Stomach (tissue), 8 donors: ENCODE measurements around the gene MSL3B.

Experiments
- DNase-seq, 2 donors: peaks; one replicate each; pipeline versions ENCODE4 v3.0.0 to v3.0.0-alpha.2; 2013 to 2019
- H3K27ac ChIP-seq, 5 donors: fragments of 200-600 bp in 4 of 5; sonication (generic) in 4 of 5; one replicate each; pipeline ENCODE4 v1.5.1; 2013 to 2019; ENCODE audit warnings: mild to moderate bottlenecking in 1 of 5, moderate library complexity in 1 of 5
- H3K27me3 ChIP-seq, 3 donors: fragments of 200-600 bp; sonication (generic); one replicate each; pipeline ENCODE4 v1.5.1; 2017 to 2019; ENCODE audit warnings: mixed run types in 1 of 3
- H3K36me3 ChIP-seq, 4 donors: fragments of 200-600 bp; sonication (generic); 1 replicate in 3 of 4; 2 replicates in 1 of 4; pipeline ENCODE4 v1.5.1; 2016 to 2019
- H3K4me1 ChIP-seq, 4 donors: fragments of 200-600 bp; sonication (generic); one replicate each; pipeline ENCODE4 v1.5.1; 2016 to 2019
- H3K4me3 ChIP-seq, 4 donors: fragments of 200-600 bp; sonication (generic) in 3 of 4; one replicate each; pipeline ENCODE4 v1.5.1; 2016 to 2019; ENCODE audit warnings: mild to moderate bottlenecking in 1 of 4
- H3K9me3 ChIP-seq, 4 donors: fragments of 200-600 bp; sonication (generic); one replicate each; pipeline ENCODE4 v1.5.1; 2016 to 2019
- EP300 ChIP-seq: sonication (generic); formaldehyde crosslinking; IDR thresholded peaks from one replicate; pipeline ENCODE4 v1.6.1; 2017; ENCODE audit warnings: antibody characterized with exemption
- POLR2A ChIP-seq, 4 donors: fragments of 450-650 bp; IDR thresholded peaks; one replicate each; pipeline ENCODE4 v1.6.1; 2016; ENCODE audit warnings: antibody characterized with exemption in 4 of 4, control low read depth in 2 of 4, mild to moderate bottlenecking in 1 of 4, moderate library complexity in 1 of 4
- POLR2AphosphoS5 ChIP-seq, 3 donors: sonication (generic); formaldehyde crosslinking; IDR thresholded peaks; one replicate each; pipeline ENCODE4 v1.6.1; 2016; ENCODE audit warnings: antibody characterized with exemption in 3 of 3
- WGBS, 5 donors: extraction: QIAGEN DNeasy Blood & Tissue Kit in 3 of 5; methylation state at CpG; one replicate each; pipeline versions ENCODE4 v1.1.5 to v1.1.7; 2013 to 2018; 5-methylcytosine and 5-hydroxymethylcytosine counted together
- intact Hi-C: fragments of 100-400 bp; cut with DNase I; formaldehyde crosslinking; loops from one replicate; pipeline ENCODE4 v1.15.1; 2023; ENCODE audit warnings: low total_unique reads
- TF ChIP-seq, protein P1 (sequence below), 7 experiments: fragments of 450-650 bp in 4 of 7; fragments of 200-600 bp in 3 of 7; sonication (generic) in 3 of 7; IDR thresholded peaks; one replicate each; pipeline ENCODE4 v1.5.1; 2016 to 2019; ENCODE audit warnings: antibody characterized with exemption in 7 of 7, control low read depth in 2 of 7, mild to moderate bottlenecking in 1 of 7
- donor health status: healthy with polysubstance abuse.
- donor health status: Bipolar disorder and iron deficiency.
- donor health status: healthy.

The MSL3B gene

DNA sequence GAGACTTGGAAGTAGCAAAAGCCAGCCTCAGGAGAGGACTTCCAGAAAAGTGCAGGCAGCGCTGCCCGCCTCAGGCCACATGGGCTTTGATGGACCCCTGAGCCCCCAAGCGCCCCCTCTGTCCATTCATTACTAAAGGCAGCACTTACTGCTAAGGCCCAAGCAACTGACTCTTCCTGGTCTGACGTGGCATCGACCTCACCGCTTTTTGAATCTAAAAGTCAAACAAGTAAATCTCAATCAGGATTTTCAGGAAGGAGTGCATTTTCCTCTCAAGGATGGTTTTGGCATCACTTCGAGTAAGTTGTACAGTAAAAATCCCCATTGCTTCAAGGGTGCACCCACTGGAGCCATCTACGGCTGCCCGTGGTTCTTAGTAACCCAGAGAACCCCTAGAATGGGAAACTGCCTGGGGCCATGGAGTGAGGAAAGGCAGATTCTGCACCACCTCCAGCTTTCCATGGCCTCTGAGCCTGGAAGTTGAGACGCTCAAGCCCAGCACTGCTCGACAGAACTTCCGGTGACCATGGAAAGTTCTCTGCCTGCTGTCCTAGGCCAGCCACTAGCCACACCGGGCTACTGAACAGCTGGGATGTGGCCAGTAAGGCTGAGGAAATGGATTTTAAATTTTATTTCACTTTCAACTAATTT is 20.8 kb downstream of the MSL3B start:
- no peak for TF ChIP-seq POLR2AphosphoS5 (IDR thresholded peaks at IDR 0.05)
- TF ChIP-seq, protein P1, sequence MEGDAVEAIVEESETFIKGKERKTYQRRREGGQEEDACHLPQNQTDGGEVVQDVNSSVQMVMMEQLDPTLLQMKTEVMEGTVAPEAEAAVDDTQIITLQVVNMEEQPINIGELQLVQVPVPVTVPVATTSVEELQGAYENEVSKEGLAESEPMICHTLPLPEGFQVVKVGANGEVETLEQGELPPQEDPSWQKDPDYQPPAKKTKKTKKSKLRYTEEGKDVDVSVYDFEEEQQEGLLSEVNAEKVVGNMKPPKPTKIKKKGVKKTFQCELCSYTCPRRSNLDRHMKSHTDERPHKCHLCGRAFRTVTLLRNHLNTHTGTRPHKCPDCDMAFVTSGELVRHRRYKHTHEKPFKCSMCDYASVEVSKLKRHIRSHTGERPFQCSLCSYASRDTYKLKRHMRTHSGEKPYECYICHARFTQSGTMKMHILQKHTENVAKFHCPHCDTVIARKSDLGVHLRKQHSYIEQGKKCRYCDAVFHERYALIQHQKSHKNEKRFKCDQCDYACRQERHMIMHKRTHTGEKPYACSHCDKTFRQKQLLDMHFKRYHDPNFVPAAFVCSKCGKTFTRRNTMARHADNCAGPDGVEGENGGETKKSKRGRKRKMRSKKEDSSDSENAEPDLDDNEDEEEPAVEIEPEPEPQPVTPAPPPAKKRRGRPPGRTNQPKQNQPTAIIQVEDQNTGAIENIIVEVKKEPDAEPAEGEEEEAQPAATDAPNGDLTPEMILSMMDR (IDR thresholded peaks at IDR 0.05): no peak
- TF ChIP-seq EP300: no peak
- TF ChIP-seq POLR2A (IDR thresholded peaks at IDR 0.05): no peak
- Histone ChIP-seq H3K27me3 (peaks cover 0 to 13% (median 0%) of the 10 kb centered on the region in 3 donors), H3K36me3 (peaks cover 0 to 26% (median 0%) of the 10 kb centered on the region in 4 donors), H3K27ac (no peak overlapping the region), H3K9me3 (no peaks in the 10 kb centered on the region), H3K4me1 (peaks cover 0 to 6% (median 0%) of the 10 kb centered on the region in 4 donors), H3K4me3 (no peak overlapping the region)
- 94 to 97% (median 96%) methylated on average over 13 of the region's 13 CpGs for WGBS, 5 donors
- intact Hi-C loops: no loop called here
- peak in 1 of 2 donors; percentile 15 for DNase-seq

DNA sequence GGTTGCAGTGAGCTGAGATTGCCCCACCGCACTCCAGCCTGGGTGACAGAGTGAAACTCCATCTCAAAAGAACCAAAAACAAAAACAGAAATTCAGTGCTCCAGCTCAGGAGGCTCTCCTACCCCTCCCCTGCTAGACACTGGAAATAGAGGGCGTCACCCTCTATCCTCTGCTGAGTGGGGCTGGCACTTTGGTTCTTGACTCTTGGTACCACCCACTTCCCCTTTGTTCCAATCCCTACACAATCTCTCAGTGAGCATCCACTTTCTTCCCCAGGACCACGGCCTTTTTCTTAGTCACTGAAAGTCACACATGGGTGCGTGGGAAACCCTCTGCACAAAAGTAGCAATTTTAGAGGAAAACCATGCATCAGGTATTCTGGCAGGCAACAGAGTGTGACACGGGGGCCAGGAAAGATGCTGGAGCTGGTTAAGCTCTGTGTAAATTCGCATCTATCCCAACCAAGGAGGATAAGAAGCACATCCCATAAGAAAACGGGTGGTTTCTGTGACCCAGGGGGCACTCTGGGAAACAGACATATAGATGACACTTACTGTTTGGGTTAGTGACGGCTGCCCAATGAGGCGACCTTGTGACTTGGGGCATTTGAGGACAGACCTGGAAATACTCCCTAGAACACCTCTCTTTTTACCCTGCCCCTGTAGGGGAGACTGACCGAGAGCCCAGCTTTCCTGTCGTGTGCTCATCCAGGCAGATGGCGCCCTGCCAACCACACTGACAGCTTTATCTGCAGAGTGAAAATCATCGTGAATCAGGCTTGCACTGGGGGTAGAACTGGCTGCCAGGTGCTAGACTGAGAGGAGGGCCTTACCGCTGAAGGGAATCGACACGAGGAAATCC is 21.6 kb downstream of the MSL3B start:
- H3K27ac ChIP-seq: no peak overlapping the region
- no peak overlapping the region for H3K4me3 ChIP-seq
- intact Hi-C loops: no loop called here
- peak in 1 of 2 donors; percentile 24 for DNase-seq
- H3K36me3 ChIP-seq: peaks cover 0 to 29% (median 0%) of the 10 kb centered on the region in 4 donors
- peaks cover 0 to 7% (median 0%) of the 10 kb centered on the region in 3 donors for H3K27me3 ChIP-seq
- H3K4me1 ChIP-seq: no peaks in the 10 kb centered on the region
- TF ChIP-seq, protein P1 (IDR thresholded peaks at IDR 0.05): no peak
- TF ChIP-seq POLR2AphosphoS5 (IDR thresholded peaks at IDR 0.05): no peak
- no peaks in the 10 kb centered on the region for H3K9me3 ChIP-seq
- 86 to 94% (median 90%) methylated on average over 16 of the region's 16 CpGs for WGBS, 5 donors

DNA sequence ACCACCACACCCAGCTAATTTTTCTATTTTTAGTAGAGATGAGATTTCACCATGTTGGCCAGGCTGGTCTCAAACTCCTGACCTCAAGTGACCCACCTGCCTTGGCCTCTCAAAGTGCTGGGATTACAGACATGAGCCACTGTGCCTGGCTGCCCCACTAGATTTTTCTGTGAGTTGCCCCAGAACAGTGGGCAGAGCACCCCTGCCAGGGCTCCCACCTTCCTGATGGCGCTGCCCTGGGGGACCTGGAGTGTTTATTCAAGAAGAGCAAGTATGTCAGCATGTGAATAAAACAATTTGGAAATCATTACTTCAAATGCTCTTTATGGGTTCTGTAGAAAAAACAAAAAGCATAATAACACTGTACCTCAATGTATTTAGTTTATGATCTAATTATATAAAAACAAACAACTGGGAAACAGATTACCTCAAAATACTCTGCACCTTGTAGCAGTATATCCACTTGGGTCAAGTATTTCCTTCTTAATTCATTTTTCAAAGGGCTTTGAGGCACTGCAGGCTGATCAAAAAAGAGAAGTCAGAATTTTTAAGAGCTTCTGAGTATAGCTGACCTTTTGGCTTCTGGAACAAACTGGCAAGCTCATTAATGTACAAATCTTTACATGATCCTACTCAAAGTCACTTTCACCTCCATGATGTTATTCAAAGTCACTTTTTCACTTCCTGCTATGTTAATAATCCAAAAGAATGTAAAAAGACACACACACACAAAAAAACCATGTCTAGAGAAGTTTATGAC is 22.7 kb downstream of the MSL3B start:
- WGBS, 5 donors: 92 to 100% (median 98%) methylated on average over 1 of the region's 1 CpG

More for the DNA sequence above, 22.7 kb downstream of the MSL3B start:
- no peak for DNase-seq
- Histone ChIP-seq H3K27ac (no peak overlapping the region), H3K27me3 (peaks cover 0 to 7% (median 0%) of the 10 kb centered on the region in 3 donors), H3K4me3 (no peak overlapping the region), H3K9me3 (no peaks in the 10 kb centered on the region), H3K36me3 (peaks cover 0 to 39% (median 0%) of the 10 kb centered on the region in 4 donors), H3K4me1 (no peaks in the 10 kb centered on the region)
- intact Hi-C loops: no loop called here
- TF ChIP-seq EP300 (no peak), POLR2AphosphoS5 (IDR thresholded peaks at IDR 0.05) (no peak), POLR2A (IDR thresholded peaks at IDR 0.05) (no peak)
- TF ChIP-seq, protein P1 (IDR thresholded peaks at IDR 0.05): no peak
